SW480 (cell line): ENCODE data around the gene ZFPM1.
"Not testable (repeated sequence)": the region's sequence is repeated elsewhere in the genome, so short reads cannot be mapped to it uniquely, and the experiment has no call there.

Experiments
- DNase-seq: peaks from one replicate; pipeline ENCODE4 v3.0.0-alpha.2; 2016; ENCODE audit warnings: low spot score

ZFPM1 gene

DNA sequence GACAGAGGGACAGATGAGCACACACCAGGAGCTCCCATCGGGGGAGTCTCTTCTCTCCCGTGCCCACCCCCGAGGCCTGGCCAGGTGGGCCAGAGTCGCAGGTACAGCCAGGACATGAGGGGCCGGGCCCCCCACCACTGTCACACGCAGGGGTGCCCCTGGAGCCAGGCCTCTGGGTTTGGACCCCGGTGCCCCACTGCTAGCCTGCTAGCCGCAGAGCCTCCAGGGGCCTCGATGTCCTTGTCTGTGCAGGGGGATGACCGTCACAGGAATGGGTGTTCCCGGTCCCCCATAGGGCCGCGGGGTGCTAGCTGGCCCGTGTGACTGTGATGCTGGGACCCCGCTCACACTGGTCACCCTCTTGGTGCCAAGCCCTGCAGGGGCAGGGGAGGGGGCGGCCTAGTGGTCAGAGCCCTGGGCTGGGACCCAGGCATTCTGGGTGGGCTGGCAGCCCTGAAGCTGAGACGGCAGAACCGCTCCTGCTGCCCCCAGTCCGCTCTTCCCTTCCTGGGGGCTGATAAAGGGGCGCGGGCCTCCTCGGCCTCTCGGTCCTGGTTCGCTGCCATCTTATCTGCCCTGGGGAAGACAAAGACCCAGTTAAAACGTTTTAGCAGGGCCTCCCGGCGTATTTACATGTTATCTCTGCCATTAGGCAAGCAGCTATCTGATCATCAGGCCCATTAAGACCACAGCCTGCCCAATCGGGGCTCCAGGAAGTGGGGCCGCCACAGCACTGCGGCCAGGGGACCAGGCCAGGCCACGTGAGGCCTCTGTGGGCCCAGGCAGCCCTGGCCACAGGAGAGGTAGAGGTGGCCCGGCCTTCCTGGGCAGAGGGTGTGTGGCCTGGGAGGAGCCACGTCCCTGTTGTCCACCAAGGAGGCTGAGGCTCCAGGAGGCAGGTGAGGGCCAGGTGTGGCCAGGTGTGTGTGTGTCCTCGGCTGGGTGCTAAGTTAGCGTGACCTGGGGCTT, 59.9 kb downstream of the ZFPM1 start:
- no peak for DNase-seq

GRCh38 chr16:88514070-88514469, 61.0 kb downstream of the ZFPM1 start:
- DNase-seq = no peak

DNA sequence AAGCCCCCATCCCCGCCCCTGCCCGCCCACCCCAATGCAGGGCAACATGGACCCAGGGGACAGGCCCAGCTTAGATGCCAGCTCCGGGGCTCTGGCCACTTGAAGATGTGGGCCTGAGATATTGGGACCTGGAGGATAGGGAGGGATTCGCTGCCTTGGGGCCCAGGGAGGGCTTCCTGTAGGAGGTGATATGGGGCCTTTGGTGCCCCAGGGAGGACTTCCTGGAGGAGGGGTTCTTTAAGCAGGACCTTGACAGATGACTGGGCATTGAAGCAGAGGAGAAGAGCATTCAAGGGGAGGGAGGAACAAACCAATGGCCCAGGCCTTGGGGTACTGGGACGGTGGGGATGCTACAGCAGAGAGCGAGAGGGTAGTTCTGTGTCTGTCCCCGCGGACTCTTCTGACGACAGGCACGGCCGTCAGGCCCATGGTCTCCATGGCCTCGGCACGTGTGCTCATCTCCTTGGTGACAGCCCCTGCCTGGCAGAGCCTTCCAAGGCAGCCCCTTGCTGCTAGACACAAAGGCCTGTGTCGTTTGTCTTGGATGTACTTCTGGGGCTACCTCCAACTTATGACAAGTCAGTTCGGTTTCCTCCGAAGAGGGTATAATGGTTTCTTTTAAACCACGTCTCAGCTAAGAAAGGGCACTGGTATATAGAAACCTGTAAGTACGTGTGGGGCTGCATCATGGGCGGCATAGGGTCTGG, 61.6 kb downstream of the ZFPM1 start:
- DNase-seq = no peak

DNA sequence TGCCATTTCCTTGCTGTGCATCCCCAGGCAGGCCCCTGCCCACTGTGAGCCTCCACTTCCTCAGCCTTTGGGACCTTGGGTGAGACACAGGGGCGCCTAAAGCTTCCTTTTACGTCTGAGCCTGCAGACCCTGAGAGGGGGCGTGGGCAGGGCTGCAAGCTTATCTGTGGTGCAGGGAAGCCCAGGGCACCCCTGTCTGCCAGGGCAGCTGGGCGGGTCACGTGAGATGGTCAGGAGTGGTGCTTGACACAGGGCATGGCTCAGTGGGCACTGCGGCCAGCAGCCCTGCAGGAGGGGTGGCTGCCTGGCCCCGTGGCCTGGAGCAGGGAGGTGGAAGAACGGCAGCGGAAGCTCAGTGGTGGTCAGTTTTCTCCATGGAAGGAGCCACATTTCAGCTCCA, 62.3 kb downstream of the ZFPM1 start:
- no peak for DNase-seq

- DNase-seq = no peak
Observed at GRCh38 chr16:88515925-88516594, 63.0 kb downstream of the ZFPM1 start.

DNA sequence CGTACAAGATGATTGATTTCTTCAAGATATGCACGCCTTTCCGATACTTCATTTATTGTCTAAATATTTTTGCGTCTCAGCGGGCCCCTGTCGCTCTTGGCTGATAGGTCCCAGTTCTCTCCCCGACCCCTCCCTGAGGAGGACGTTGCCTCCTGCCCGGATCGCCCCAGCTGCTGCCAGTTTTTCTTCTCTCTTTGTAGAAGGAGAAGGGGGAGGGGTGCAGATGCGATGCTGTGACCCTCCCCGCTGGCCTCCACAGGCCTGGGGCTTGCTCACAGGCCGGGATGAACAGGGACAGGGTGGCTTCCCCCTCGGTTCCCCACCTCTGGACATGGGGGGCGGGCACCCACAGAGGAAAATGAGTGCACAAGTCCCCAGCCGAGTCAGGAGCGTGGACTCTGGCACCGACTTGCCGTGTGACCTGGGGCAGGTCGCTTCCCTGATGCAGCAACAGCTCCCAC, 63.6 kb downstream of the ZFPM1 start:
- DNase-seq = no peak

GRCh38 chr16:88517208-88517774, 64.2 kb downstream of the ZFPM1 start:
- not testable (repeated sequence) for DNase-seq

DNA sequence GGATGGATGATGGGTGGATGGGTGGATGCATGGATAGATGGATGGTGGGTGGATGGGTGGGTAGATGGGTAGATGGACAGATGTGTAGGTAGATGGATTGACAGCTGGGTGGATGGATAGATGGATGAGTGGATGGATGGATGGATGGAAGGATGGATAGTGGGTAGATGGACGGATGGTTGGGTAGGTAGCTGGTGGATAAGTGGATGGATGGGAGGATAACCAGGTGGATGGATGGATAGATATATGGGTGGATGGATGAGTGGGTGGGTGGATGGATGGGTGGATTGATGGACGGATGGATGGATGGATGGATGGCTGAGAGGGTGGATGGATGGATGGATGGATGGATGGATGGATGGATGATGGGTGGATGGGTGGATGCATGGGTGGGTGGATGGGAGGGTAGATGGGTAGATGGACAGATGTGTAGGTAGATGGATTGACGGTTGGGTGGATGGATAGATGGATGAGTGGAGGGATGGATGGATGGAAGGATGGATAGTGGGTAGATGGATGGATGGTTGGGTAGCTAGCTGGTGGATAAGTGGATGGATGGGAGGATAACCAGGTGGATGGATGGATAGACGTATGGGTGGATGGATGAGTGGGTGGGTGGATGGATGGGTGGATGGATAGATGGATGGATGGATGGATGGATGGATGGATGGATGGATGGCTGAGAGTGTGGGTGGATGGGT, 65.5 kb downstream of the ZFPM1 start:
- DNase-seq = not testable (repeated sequence)

- DNase-seq = no peak
Observed at GRCh38 chr16:88519240-88519639, 66.2 kb downstream of the ZFPM1 start.

GRCh38 chr16:88519938-88520653, 67.0 kb downstream of the ZFPM1 start:
- no peak for DNase-seq

- DNase-seq = no peak
Observed at GRCh38 chr16:88521674-88522073, 68.6 kb downstream of the ZFPM1 start.

DNA sequence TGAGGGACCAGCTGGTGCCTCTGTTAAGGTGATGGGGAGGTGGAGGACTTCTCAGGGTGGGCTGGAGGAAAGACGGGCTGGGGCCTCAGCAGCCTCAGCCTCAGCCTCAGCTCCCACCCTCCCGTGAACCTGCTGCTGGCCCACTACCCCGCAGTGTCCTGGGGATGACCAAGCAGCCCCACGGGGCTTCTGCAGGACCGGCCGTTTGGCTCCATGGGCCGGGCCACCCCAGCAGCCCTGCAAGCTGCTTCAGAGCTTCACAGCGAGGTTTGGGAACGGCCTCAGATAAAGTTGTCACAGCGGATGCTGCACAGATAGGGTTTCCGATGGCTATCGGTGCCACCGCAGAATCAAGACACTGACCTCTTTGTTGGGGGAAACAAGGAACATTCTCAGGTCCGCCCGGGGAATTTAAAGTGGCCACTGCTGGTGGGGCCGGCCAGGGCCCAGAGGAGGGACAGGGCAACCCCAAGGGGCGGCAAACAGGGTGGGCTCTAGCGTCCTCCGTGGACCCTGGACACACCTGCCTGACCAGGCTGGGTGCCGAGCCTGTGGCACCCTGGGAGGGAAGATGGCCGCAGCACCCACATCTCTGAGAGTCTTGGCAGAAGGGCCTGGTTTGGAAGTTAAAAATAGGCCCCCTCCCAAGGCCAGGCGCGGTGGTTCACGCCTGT, 69.3 kb downstream of the ZFPM1 start:
- DNase-seq = peak; percentile 35

DNA sequence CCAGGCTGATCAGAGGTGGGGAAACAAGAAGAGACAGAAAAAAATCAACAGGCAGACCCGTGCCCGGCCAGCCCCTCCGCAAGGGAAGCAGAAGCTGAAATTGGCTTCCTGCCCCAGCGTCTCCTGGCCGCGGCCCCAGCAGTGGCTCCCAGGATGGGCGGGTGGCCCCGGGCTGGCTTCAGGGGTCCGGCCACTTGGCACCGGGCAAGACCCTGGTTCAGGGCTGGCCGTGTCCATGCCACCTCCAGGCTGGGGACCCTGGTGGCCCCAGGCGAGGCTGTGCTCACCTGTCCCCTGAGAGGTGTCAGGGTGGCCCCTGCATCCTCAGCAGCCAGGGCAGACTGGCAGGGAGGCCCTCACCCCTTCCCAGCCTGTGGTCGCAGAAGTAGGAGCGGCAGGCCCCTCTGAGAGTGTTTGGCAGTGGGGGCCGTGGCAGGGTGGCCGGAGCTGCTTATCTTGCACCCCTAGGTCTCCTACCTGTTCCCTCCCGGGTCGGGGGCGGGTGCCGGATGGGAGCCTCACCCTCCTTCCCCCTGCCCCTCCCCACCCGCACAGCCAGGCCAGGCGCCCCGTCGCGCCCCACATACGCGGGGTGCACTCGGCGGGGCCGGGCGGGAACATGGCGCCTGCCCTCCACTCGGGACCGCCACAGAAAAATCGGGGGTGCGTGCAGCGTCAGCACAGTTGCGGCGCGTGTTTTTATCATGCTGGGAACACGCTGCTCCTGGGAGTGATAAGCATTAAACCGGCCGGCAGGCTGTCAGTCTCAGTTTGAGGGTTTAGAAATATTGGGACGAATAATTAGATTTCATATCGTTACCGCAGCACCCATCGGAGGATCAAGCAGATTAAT, 70.5 kb downstream of the ZFPM1 start:
- DNase-seq = no peak

- no peak for DNase-seq
Observed at GRCh38 chr16:88524274-88524972, 71.3 kb downstream of the ZFPM1 start.

DNA sequence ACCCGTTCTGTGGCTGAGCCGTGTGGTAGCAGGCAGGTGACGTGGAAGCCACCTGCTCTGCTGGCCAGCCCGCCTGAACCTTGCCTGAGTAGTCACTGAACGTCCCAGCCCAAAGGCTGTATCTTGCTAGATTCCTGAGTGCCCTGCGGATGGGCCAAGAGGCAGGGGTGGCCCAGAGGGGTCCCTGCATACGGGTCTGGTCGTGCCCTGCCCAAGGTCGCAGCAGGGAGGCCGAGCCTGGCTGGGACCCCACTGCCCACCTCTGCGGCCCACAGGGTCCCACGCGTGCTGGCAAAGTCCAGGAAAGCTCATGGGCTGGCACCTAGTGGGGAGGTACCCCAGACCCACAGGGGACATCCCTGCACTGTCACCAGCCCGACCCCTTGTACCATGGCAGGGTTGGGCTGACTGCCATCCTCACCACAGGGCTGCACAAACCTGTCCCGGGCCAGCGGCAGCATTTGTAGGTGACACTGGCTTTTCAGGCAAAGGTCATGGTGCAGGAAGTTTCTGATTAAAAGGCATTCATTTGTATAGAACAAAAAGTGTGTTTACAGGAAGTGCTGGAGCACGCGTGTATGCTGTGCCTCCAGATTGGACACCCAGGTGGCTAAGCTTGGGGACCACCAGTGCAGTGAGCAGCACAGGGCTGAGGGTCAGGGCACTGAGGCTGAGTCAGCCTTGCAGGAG, 72.0 kb downstream of the ZFPM1 start:
- no peak for DNase-seq

DNA sequence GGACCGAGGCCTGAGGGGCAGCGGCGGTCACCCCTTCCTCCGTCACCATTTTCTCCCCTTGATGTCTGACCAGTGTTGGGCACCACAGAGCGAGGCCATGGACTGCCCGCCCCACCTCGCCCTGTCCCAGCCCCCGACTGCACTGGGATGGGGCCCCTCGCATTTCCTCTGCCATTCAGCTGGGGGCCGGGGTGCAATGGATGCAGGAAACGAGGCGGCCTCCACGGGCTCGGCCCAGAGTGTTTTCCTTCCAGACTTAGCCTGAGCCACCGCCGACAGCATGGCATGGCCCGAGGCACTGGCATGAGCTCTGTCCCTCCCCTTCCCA, 72.5 kb downstream of the ZFPM1 start:
- no peak for DNase-seq

GRCh38 chr16:88526008-88526905, 73.2 kb downstream of the ZFPM1 start:
- DNase-seq = no peak
